ENCODE results near the gene ELANE.
"Not testable (repeated sequence)": the region's sequence is repeated elsewhere in the genome, so short reads cannot be mapped to it uniquely, and the experiment has no call there.

The ELANE gene

DNA sequence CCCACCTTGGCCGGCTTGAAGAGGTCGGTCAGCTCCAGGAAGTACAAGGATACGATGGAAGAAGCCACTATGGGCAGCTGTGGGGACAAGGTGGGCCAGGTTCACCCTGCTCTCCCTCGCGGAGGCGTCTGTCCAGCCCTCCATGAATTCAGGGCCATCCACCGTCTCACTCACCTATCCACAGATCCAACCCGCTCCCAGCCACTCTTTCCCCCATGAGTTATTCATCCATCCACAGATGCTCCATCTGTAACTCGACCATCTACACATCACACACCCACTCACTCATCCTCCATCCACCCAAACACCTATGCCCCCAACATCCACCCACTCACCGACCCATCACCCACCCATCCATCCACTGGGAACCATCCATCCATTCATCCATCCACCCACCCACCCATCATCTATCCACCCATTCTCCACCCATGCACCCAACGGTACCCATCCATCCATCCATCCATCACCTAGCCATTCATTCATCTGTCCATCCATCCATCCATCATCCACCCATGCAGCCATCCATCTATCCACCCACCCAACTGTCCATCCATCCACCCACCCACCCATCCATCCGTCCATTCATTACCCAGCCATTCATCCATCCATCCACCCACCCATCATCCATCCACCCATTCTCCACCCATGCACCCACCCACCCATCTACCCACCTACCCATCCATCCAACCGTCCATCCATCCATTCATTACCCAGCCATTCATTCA is 36.2 kb upstream of the ELANE start:
- TF ChIP-seq, protein P1, sequence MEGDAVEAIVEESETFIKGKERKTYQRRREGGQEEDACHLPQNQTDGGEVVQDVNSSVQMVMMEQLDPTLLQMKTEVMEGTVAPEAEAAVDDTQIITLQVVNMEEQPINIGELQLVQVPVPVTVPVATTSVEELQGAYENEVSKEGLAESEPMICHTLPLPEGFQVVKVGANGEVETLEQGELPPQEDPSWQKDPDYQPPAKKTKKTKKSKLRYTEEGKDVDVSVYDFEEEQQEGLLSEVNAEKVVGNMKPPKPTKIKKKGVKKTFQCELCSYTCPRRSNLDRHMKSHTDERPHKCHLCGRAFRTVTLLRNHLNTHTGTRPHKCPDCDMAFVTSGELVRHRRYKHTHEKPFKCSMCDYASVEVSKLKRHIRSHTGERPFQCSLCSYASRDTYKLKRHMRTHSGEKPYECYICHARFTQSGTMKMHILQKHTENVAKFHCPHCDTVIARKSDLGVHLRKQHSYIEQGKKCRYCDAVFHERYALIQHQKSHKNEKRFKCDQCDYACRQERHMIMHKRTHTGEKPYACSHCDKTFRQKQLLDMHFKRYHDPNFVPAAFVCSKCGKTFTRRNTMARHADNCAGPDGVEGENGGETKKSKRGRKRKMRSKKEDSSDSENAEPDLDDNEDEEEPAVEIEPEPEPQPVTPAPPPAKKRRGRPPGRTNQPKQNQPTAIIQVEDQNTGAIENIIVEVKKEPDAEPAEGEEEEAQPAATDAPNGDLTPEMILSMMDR (IDR thresholded peaks at IDR 0.05; ENCODE audit: insufficient read depth, low read depth, low read length, missing control alignments), result no peak
- no peak for DNase-seq (ENCODE audit: low read depth)

GRCh38 chr19:816500-816857 is 35.6 kb upstream of the ELANE start:
- H3K4me3 ChIP-seq (ENCODE audit: low read length), result no peak overlapping the region
- no peak for DNase-seq (ENCODE audit: low read depth)
- TF ChIP-seq, protein P1 (IDR thresholded peaks at IDR 0.05; ENCODE audit: insufficient read depth, low read depth, low read length, missing control alignments), result no peak

More for the DNA sequence above, 36.2 kb upstream of the ELANE start:
- no peak overlapping the region for H3K4me3 ChIP-seq (ENCODE audit: low read length)

DNA sequence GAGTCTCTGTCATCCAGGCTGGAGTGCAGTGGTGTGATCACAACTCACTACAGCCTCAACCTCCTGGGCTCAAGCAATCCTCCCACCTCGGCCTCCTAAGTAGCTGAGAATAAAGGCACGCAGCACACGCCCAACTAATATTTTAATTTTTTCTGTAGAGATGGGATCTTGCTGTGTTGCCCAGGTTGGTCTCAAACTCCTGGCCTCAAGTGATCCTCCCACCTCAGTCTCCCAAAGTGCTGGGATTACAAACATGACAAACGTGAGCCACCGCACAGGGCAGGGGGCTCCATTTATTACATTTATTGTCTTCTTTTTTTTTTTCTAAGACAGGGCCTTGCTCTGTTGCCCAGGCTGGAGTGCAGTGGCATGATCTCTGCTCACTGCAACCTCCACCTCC is 31.9 kb upstream of the ELANE start:
- not testable (repeated sequence) for DNase-seq (ENCODE audit: low read depth)

DNA sequence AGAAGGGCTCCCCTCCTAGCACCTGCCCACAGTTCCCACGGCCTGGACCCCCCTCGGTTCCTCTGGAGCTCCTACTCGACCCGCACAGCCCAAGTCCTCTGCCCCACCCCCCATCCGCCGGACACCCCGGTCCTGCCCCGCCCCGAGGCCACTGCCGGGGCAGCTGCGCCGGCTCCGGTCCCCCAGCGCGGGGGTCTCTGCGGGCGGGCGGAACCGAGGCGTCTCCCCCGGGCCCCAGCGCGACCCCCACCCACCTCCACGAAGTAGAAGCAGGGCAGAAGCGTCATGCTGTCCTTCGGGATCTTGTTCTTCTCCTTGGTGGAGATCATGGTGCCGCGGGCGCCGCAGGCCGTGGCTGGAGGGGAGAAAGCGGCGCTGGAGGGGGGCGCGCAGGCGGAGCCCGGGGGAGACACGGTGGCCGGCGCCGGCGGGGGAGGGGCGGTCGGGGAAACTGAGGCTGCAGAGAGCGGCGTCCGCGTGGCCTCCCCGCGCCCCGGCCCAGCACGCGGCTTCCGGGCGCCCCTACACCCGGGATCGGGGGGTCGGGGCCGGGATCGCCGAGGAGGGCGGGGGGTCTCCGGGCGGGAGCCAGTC is 30.8 kb upstream of the ELANE start:
- no peak overlapping the region for H3K4me3 ChIP-seq (ENCODE audit: low read length)
- DNase-seq (ENCODE audit: low read depth), result no peak
- TF ChIP-seq, protein P1 (IDR thresholded peaks at IDR 0.05; ENCODE audit: insufficient read depth, low read depth, low read length, missing control alignments), result no peak

More for the DNA sequence above, 31.9 kb upstream of the ELANE start:
- not testable (repeated sequence) for H3K4me3 ChIP-seq (ENCODE audit: low read length)

DNA sequence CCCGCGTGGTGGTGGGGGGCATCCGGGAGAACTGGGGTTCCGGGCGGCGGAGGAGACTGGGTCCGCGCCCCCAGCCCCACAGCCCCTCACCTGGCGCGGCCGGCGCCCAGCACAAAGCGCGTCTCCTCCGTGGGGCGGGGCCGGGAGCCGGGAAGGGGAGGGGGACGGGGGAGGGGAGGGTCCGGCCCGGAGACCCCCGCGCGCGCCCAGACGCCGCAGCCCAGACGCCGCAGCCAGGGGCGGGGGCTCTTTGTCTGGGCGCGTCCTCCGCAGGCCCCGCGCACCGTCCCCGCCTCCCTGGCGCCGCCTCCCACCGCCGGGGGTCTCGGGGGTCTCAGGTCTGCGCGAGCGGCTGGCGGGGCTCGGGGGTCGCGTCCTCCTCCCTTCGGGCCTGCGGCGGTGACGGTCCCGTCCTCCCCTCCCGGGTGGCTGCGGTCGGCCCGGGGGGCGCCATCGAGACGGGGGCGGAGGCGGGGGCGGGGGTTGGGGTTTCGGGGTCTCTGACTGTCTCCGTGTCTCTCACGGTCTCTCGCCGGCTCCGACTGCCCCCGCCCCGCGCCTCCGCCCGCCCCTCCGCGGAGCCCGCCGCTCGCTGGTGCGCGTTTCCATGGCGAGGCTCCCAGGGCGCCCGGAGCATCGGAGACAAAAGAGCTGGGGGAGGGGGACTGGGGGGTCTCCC is 30.1 kb upstream of the ELANE start, which contains the start of gene PLPPR3:
Gene PLPPR3, minus strand, starts transcription at position 131 of the 679 bp plus-strand sequence. CDS start 396 bp downstream, outside the sequence.
- TF ChIP-seq, protein P1 (IDR thresholded peaks at IDR 0.05; ENCODE audit: insufficient read depth, low read depth, low read length, missing control alignments), result no peak
- DNase-seq (ENCODE audit: low read depth), result no peak
- H3K4me3 ChIP-seq (ENCODE audit: low read length), result no peak within 1 kb of the TSS

GRCh38 chr19:823565-824121 is 28.5 kb upstream of the ELANE start:
- no peak for DNase-seq (ENCODE audit: low read depth)
- TF ChIP-seq, protein P1 (IDR thresholded peaks at IDR 0.05; ENCODE audit: insufficient read depth, low read depth, low read length, missing control alignments), result no peak
- no peak overlapping the region for H3K4me3 ChIP-seq (ENCODE audit: low read length)

DNA sequence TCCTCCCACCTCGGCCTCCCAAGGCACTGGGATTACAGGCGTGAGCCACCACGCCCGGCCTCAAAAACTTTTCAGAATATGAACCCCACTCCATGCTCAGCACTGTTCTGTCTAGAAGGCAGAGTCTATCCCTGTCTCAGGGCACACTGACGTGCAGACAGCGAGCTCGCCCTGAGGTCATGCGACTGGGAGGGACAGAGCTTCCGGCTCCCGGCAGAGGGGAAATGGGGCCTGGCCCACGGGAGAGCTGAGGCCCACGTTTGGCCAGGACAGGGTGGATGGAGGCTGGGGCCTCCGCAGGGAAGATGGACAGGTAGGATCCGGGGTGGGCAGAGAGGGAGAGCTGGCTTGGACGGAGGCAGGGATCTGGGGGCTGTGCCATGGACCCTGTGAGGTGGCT is 27.2 kb upstream of the ELANE start:
- no peak for DNase-seq (ENCODE audit: low read depth)
- H3K4me3 ChIP-seq (ENCODE audit: low read length), result no peak overlapping the region
- TF ChIP-seq, protein P1 (IDR thresholded peaks at IDR 0.05; ENCODE audit: insufficient read depth, low read depth, low read length, missing control alignments), result no peak

Measured in epithelial cell of esophagus (primary cell).